Stimulated activated CD8-positive, alpha-beta memory T cell treated with anti-CD3 and anti-CD28 coated beads, Interleukin-4, amount 100 ng/mL, for 4 hours (primary cell): ENCODE measurements around the gene DNAJB7.
"Not testable (repeated sequence)": the region's sequence is repeated elsewhere in the genome, so short reads cannot be mapped to it uniquely, and the experiment has no call there.

Experiments used
- DNase-seq, 2 donors: peaks; one replicate each; pipeline ENCODE4 v3.0.0-alpha.2; 2020; ENCODE audit warnings: low read depth in 2 of 2, low spot score in 1 of 2

DNAJB7 gene

GRCh38 chr22:40845816-40846215, 16.1 kb downstream of the DNAJB7 start:
- not testable (repeated sequence) for DNase-seq

GRCh38 chr22:40844951-40845350, 17.0 kb downstream of the DNAJB7 start:
- DNase-seq, result no peak

GRCh38 chr22:40838486-40838885, 23.4 kb downstream of the DNAJB7 start:
- DNase-seq, result no peak

GRCh38 chr22:40834619-40835018, 27.3 kb downstream of the DNAJB7 start:
- no peak for DNase-seq

- no peak for DNase-seq
Observed at GRCh38 chr22:40829131-40829530, 32.8 kb downstream of the DNAJB7 start.

GRCh38 chr22:40826984-40827741, 34.8 kb downstream of the DNAJB7 start:
- no peak for DNase-seq

GRCh38 chr22:40826292-40826691, 35.6 kb downstream of the DNAJB7 start:
- not testable (repeated sequence) for DNase-seq

GRCh38 chr22:40823426-40823825, 38.5 kb downstream of the DNAJB7 start:
- no peak for DNase-seq

GRCh38 chr22:40819599-40820140, 42.2 kb downstream of the DNAJB7 start:
- DNase-seq, result no peak

GRCh38 chr22:40818747-40819598, 42.9 kb downstream of the DNAJB7 start, which contains the start of gene SLC25A17:
TSS of gene SLC25A17 (minus strand) at chr22:40819346. CDS start at chr22:40819248, 98 bp downstream.
- peak; percentile 73 to 80 for DNase-seq

- DNase-seq, result no peak
Observed at GRCh38 chr22:40818192-40818746, 43.6 kb downstream of the DNAJB7 start.

- no peak for DNase-seq
Observed at GRCh38 chr22:40817737-40818136, 44.2 kb downstream of the DNAJB7 start.

- DNase-seq, result no peak
Observed at GRCh38 chr22:40813912-40814315, 48.0 kb downstream of the DNAJB7 start.
